GM12878 (cell line): ENCODE results near the gene ZXDC. TPM values are rescaled to one million over a fixed set of nuclear protein-coding genes. Genes with fewer than 3 reads are reported as not detected.

ENCODE experiments used
- ATAC-seq: fragments of 200-7000 bp; cut with Tn5 transposase; 3 replicates; pipeline ENCODE4 v1.9.1; 2020; ENCODE audit warnings: mild to moderate bottlenecking, moderate library complexity
- BruUV-seq: library from RNA; stranded (reverse); fragments of 400-500 nt; replicated peaks from 2 replicates; lab custom pipeline; 2021; lab: Mats Ljungman, UMichigan
- CTCF ChIA-PET: fragments of 300-600 bp; sonication (Branson Sonifier 250); formaldehyde crosslinking; extraction: SDS; loops from one replicate; lab custom pipeline; 2021; ENCODE audit warnings: inconsistent platforms; lab: Yijun Ruan, JAX
- POLR2A ChIA-PET: fragments of 350-600 bp; formaldehyde crosslinking; extraction: SDS; loops from one replicate; lab custom pipeline; 2021; ENCODE audit warnings: inconsistent platforms; lab: Charles Lee
- RAD21 ChIA-PET: fragments of 300-600 bp; sonication (Branson Sonifier 250); formaldehyde crosslinking; loops from one replicate; lab custom pipeline; 2023; ENCODE audit warnings: antibody characterized with exemption; ENCODE audit not compliant: unreplicated experiment; lab: Charles Lee
- SMC1A ChIA-PET: fragments of 300-600 bp; sonication (Branson Sonifier 250); formaldehyde crosslinking; loops from one replicate; lab custom pipeline; 2023; ENCODE audit not compliant: unreplicated experiment, uncharacterized antibody; lab: Charles Lee
- DNase-seq: peaks from one replicate; pipeline ENCODE4 v3.0.0-alpha.2; 2011; ENCODE audit warnings: low read depth, low spot score
- FAIRE-seq: peaks from 3 replicates; lab custom pipeline; 2011; peaks lifted over from hg19 to GRCh38; lab: Jason Lieb, UNC
- H2AFZ ChIP-seq: 2 replicates; pipeline ENCODE4 v1.6.0; 2011; ENCODE audit warnings: low read depth, low read length, control low read depth; ENCODE audit not compliant: control insufficient read depth
- H3K27ac ChIP-seq: 2 replicates; pipeline ENCODE4 v1.5.1; 2011; ENCODE audit warnings: control low read depth; ENCODE audit not compliant: control insufficient read depth, insufficient read depth
- H3K27me3 ChIP-seq, 2 experiments: replicated peaks in 1 of 2; 2 replicates each; pipeline versions ENCODE4 v1.6.0 to v1.6.1; 2011; ENCODE audit warnings: low read length in 1 of 2; ENCODE audit not compliant: control insufficient read depth in 2 of 2, insufficient read depth in 2 of 2
- H3K36me3 ChIP-seq, 2 experiments: 2 replicates each; pipeline ENCODE4 v1.5.1; 2011; ENCODE audit warnings: low read length in 1 of 2; ENCODE audit not compliant: control insufficient read depth in 2 of 2, insufficient read depth in 2 of 2
- H3K4me1 ChIP-seq: 2 replicates; pipeline ENCODE4 v1.6.1; 2011; ENCODE audit warnings: mild to moderate bottlenecking, low read length, moderate library complexity, mixed read lengths; ENCODE audit not compliant: control insufficient read depth, insufficient read depth
- H3K4me2 ChIP-seq: 2 replicates; pipeline ENCODE4 v1.6.0; 2011; ENCODE audit warnings: control low read depth; ENCODE audit not compliant: control insufficient read depth, insufficient read depth
- H3K4me3 ChIP-seq: fragments of 200-600 bp; sonication (generic); 2 replicates; pipeline ENCODE4 v1.5.1; 2016
- H3K79me2 ChIP-seq: 2 replicates; pipeline ENCODE4 v1.6.0; 2011; ENCODE audit warnings: low read length; ENCODE audit not compliant: control insufficient read depth, insufficient read depth
- H3K9ac ChIP-seq: 2 replicates; pipeline ENCODE4 v1.8.0; 2011; ENCODE audit warnings: low read length, control low read depth, mixed read lengths; ENCODE audit not compliant: control insufficient read depth, insufficient read depth
- H3K9me3 ChIP-seq: replicated peaks from 3 replicates; pipeline ENCODE4 v1.5.1; 2011; ENCODE audit warnings: mild to moderate bottlenecking, low read length; ENCODE audit not compliant: control insufficient read depth, insufficient read depth
- H4K20me1 ChIP-seq: 2 replicates; pipeline ENCODE4 v1.6.0; 2011; ENCODE audit not compliant: control insufficient read depth, insufficient read depth
- CREM ChIP-seq: IDR thresholded peaks from 2 replicates; pipeline ENCODE4 v1.6.1; 2014; ENCODE audit warnings: antibody characterized with exemption, low read depth
- NR2C1 ChIP-seq: fragments of 450-650 bp; IDR thresholded peaks from 2 replicates; pipeline ENCODE4 v1.6.1; 2017; ENCODE audit warnings: antibody characterized with exemption, mild to moderate bottlenecking, moderate library complexity
- NRF1 ChIP-seq: conservative IDR thresholded peaks from 2 replicates; pipeline ENCODE4 v1.6.1; 2011; ENCODE audit warnings: mild to moderate bottlenecking, low read depth, low read length, improper control_type of control experiment
- POLR2AphosphoS5 ChIP-seq: IDR thresholded peaks from 2 replicates; pipeline ENCODE4 v1.6.1; 2011; ENCODE audit warnings: mild to moderate bottlenecking, low read length, inconsistent platforms
- PRDM15 ChIP-seq: fragments of 450-650 bp; formaldehyde crosslinking; IDR thresholded peaks from 2 replicates; pipeline ENCODE4 v1.4.0; 2020; ENCODE audit warnings: mild to moderate bottlenecking, moderate library complexity
- RCOR1 ChIP-seq: conservative IDR thresholded peaks from 2 replicates; pipeline ENCODE4 v1.6.1; 2012; ENCODE audit warnings: low read depth, low read length, improper control_type of control experiment
- SUPT20H ChIP-seq: IDR thresholded peaks from 2 replicates; pipeline ENCODE4 v1.6.1; 2011; ENCODE audit warnings: low read depth, mild to moderate bottlenecking, low read length, moderate library complexity, borderline replicate concordance; ENCODE audit not compliant: control insufficient read depth
- TBL1XR1 ChIP-seq: IDR thresholded peaks from 2 replicates; pipeline ENCODE4 v1.6.1; 2012; ENCODE audit warnings: low read depth, low read length, improper control_type of control experiment
- ZBTB4 ChIP-seq: fragments of 450-650 bp; formaldehyde crosslinking; IDR thresholded peaks from 2 replicates; pipeline ENCODE4 v1.4.0; 2022; ENCODE audit warnings: mild to moderate bottlenecking, moderate library complexity
- WGBS: methylation state at CpG from one replicate; pipeline ENCODE4 v1.1.6; 2016; ENCODE audit warnings: low lambda C conversion rate; ENCODE audit not compliant: insufficient replicate concordance, insufficient coverage; ENCODE audit errors: missing lambda C conversion rate; 5-methylcytosine and 5-hydroxymethylcytosine counted together
- in situ Hi-C: fragments of 300-500 bp; cut with MboI; formaldehyde crosslinking; loops from 9 replicates; pipeline ENCODE4 v1.14.3; 2018; ENCODE audit warnings: mixed read lengths
- intact Hi-C: fragments of 100-400 bp; cut with micrococcal nuclease; formaldehyde crosslinking; loops from one replicate; pipeline ENCODE4 v1.14.2; 2022; ENCODE audit not compliant: unreplicated experiment
- polyA plus RNA-seq, 11 experiments: library from polyadenylated mRNA; depleted of rRNA in 4 of 11; unstranded in 6 of 11; stranded (reverse) in 5 of 11; fragments of >200 nt; fragmentation: Nextera tagmentation in 4 of 11; fragmentation: Illumina TruSeq in 1 of 11; extraction: Ambion mirVana in 4 of 11; extraction: Trizol in 1 of 11; gene quantifications; 1 replicate in 1 of 11; 2 replicates in 10 of 11; pipeline versions ENCODE4 v1.2.1 to v1.2.3, GENCODE V29; 2011 to 2016; ENCODE audit warnings: inconsistent platforms in 2 of 11, missing spikeins in 2 of 11, low read depth in 1 of 11
- total RNA-seq, 4 experiments: library from RNA; depleted of rRNA in 3 of 4; stranded (reverse); fragments of >200 nt in 3 of 4; fragmentation: Illumina TruSeq in 1 of 4; extraction: Trizol in 1 of 4; gene quantifications; 2 replicates each; pipeline versions ENCODE4 v1.2.1 to v1.2.3, GENCODE V29; 2013 to 2021

The ZXDC gene
- total and polyA plus RNA-seq, 10 of the 15 experiments (the other 5 are each of a cell fraction or from before 2014, with no cell fraction given) = 0.72 to 15.3 (median 8.5) TPM

- no peak for ATAC-seq
- no peaks in the 10 kb centered on the region; a peak in 1 of 4 replicates for H3K27me3 ChIP-seq
- in situ Hi-C loops = no loop called here
- no peaks in the 10 kb centered on the region for H3K79me2 ChIP-seq
- TF ChIP-seq NRF1 (no peak), SUPT20H (no peak), CREM (no peak), RCOR1 (no peak), PRDM15 (CRISPR knock-in tag) (no peak), NR2C1 (no peak), POLR2AphosphoS5 (no peak), ZBTB4 (CRISPR knock-in tag) (no peak), TBL1XR1 (no peak)
- POLR2A ChIA-PET = no interaction called here
- H4K20me1 ChIP-seq = no peaks in the 10 kb centered on the region; the same call in 1 of the 2 replicates
- RAD21 ChIA-PET = interaction anchor here (1.0 kb wide), 1 partner anchor 11 kb away, joined by 3 read pairs; no protein-coding TSS in a partner anchor
- no peak overlapping the region for H3K27ac ChIP-seq
- SMC1A ChIA-PET = no interaction called here
- no TSS peak for BruUV-seq
- CTCF ChIA-PET = interaction anchor here (1.0 to 1.7 kb wide), 2 partner anchors 9 to 12 kb away, joined by 3 to 9 read pairs; no protein-coding TSS in a partner anchor
- H2AFZ ChIP-seq = no peak overlapping the region
- no peak overlapping the region for H3K9ac ChIP-seq
- no peaks in the 10 kb centered on the region for H3K4me1 ChIP-seq
- 46% methylated on average over 7 of the region's 7 CpGs for WGBS
- H3K4me2 ChIP-seq = no peak overlapping the region
- DNase-seq = no peak
- no peaks in the 10 kb centered on the region for H3K36me3 ChIP-seq
- intact Hi-C loops = no loop called here
- no peak for FAIRE-seq
- H3K4me3 ChIP-seq = no peak overlapping the region
- no peaks in the 10 kb centered on the region for H3K9me3 ChIP-seq
These were observed 35.6 kb upstream of the ZXDC start for GRCh38 chr3:126511291-126511690.
